Activated T-cell treated with anti-CD3 and anti-CD28 coated beads, Interleukin-2, amount 50 U/mL, for 72 hours (primary cell): ENCODE results near the gene RPA1. TPM values are rescaled to one million over a fixed set of nuclear protein-coding genes. Genes with fewer than 3 reads are reported as not detected.

Experiments used
- ATAC-seq, 2 donors: fragments of 150-1000 bp; cut with Tn5 transposase; replicated peaks in 1 of 2; 2 replicates each; pipeline ENCODE4 v1.10.0; 2021; ENCODE audit warnings: moderate library complexity in 2 of 2, mild to moderate bottlenecking in 1 of 2
- DNase-seq, 2 donors: peaks; one replicate each; pipeline ENCODE4 v3.0.0; 2021 to 2022; ENCODE audit warnings: mixed read lengths in 1 of 2
- H3K27ac Mint-ChIP-seq: one replicate; pipeline ENCODE4 v1.8.0; 2022; ENCODE audit warnings: mild to moderate bottlenecking, moderate library complexity, mixed read lengths
- H3K27me3 Mint-ChIP-seq: one replicate; pipeline ENCODE4 v1.8.0; 2022; ENCODE audit warnings: low read depth, mixed read lengths
- H3K36me3 Mint-ChIP-seq, 2 donors: one replicate each; pipeline ENCODE4 v1.8.0; 2022; ENCODE audit warnings: mixed read lengths in 2 of 2, mild to moderate bottlenecking in 1 of 2; ENCODE audit not compliant: insufficient read depth in 2 of 2
- H3K4me1 Mint-ChIP-seq: one replicate; pipeline ENCODE4 v1.8.0; 2022; ENCODE audit warnings: low read depth, mixed read lengths
- H3K4me3 Mint-ChIP-seq, 2 donors: one replicate each; pipeline ENCODE4 v1.8.0; 2022; ENCODE audit warnings: mild to moderate bottlenecking in 2 of 2, mixed read lengths in 2 of 2, moderate library complexity in 2 of 2
- H3K9me3 Mint-ChIP-seq, 2 donors: one replicate each; pipeline ENCODE4 v1.8.0; 2022; ENCODE audit warnings: mixed read lengths in 2 of 2
- total RNA-seq, 2 donors: library from RNA; stranded (reverse); gene quantifications; one replicate each; pipeline ENCODE4 v1.2.3, GENCODE V29; 2022

The RPA1 gene
- total RNA-seq, 2 donors from 2014 or later: 178 to 211 TPM

- no peak overlapping the region for H3K4me3 Mint-ChIP-seq
- H3K4me1 Mint-ChIP-seq: no peaks in the 10 kb centered on the region
- ATAC-seq (no peak), DNase-seq (no peak)
- H3K36me3 Mint-ChIP-seq: no peaks in the 10 kb centered on the region
- no peaks in the 10 kb centered on the region for H3K27me3 Mint-ChIP-seq
- H3K27ac Mint-ChIP-seq: no peak overlapping the region
- no peaks in the 10 kb centered on the region for H3K9me3 Mint-ChIP-seq
Observed at GRCh38 chr17:1931844-1932579, 102.2 kb downstream of the RPA1 start.

GRCh38 chr17:1933875-1934715, 104.3 kb downstream of the RPA1 start:
- Mint-ChIP-seq H3K27ac (no peak overlapping the region), H3K36me3 (no peaks in the 10 kb centered on the region), H3K4me1 (no peaks in the 10 kb centered on the region), H3K9me3 (no peaks in the 10 kb centered on the region), H3K27me3 (no peaks in the 10 kb centered on the region), H3K4me3 (no peak overlapping the region)
- ATAC-seq (no peak), DNase-seq (no peak)

- no peaks in the 10 kb centered on the region for H3K36me3 Mint-ChIP-seq
- no peaks in the 10 kb centered on the region for H3K4me1 Mint-ChIP-seq
- ATAC-seq (no peak), DNase-seq (no peak)
- H3K27ac Mint-ChIP-seq: no peak overlapping the region
- H3K27me3 Mint-ChIP-seq: no peaks in the 10 kb centered on the region
- H3K4me3 Mint-ChIP-seq: no peak overlapping the region
- no peaks in the 10 kb centered on the region for H3K9me3 Mint-ChIP-seq
Observed at GRCh38 chr17:1934901-1935300, 105.1 kb downstream of the RPA1 start.

GRCh38 chr17:1936766-1937165, 107.0 kb downstream of the RPA1 start:
- ATAC-seq (no peak), DNase-seq (no peak)
- Mint-ChIP-seq H3K4me3 (no peak overlapping the region), H3K27ac (no peak overlapping the region), H3K36me3 (no peaks in the 10 kb centered on the region), H3K9me3 (no peaks in the 10 kb centered on the region), H3K4me1 (no peaks in the 10 kb centered on the region), H3K27me3 (no peaks in the 10 kb centered on the region)

GRCh38 chr17:1937461-1937860, 107.7 kb downstream of the RPA1 start:
- Mint-ChIP-seq H3K4me3 (no peak overlapping the region), H3K27me3 (no peaks in the 10 kb centered on the region), H3K9me3 (no peaks in the 10 kb centered on the region), H3K27ac (no peak overlapping the region), H3K36me3 (no peaks in the 10 kb centered on the region), H3K4me1 (no peaks in the 10 kb centered on the region)
- DNase-seq (no peak), ATAC-seq (no peak)

GRCh38 chr17:1939981-1940809, 110.4 kb downstream of the RPA1 start:
- Mint-ChIP-seq H3K27ac (no peak overlapping the region), H3K4me1 (no peaks in the 10 kb centered on the region), H3K4me3 (no peak overlapping the region), H3K36me3 (no peaks in the 10 kb centered on the region), H3K27me3 (no peaks in the 10 kb centered on the region), H3K9me3 (no peaks in the 10 kb centered on the region)
- no peak for DNase-seq
- no peak for ATAC-seq

- ATAC-seq (no peak), DNase-seq (no peak)
- Mint-ChIP-seq H3K27me3 (no peaks in the 10 kb centered on the region), H3K36me3 (no peaks in the 10 kb centered on the region), H3K27ac (no peak overlapping the region), H3K9me3 (no peaks in the 10 kb centered on the region), H3K4me3 (no peak overlapping the region), H3K4me1 (no peaks in the 10 kb centered on the region)
Observed at GRCh38 chr17:1940810-1941185, 111.0 kb downstream of the RPA1 start.

GRCh38 chr17:1941272-1942065, 111.7 kb downstream of the RPA1 start:
- H3K4me1 Mint-ChIP-seq: no peaks in the 10 kb centered on the region
- ATAC-seq (no peak), DNase-seq (no peak)
- H3K4me3 Mint-ChIP-seq: no peak overlapping the region
- H3K27ac Mint-ChIP-seq: no peak overlapping the region
- no peaks in the 10 kb centered on the region for H3K9me3 Mint-ChIP-seq
- H3K27me3 Mint-ChIP-seq: no peaks in the 10 kb centered on the region
- H3K36me3 Mint-ChIP-seq: no peaks in the 10 kb centered on the region

- Mint-ChIP-seq H3K27ac (no peak overlapping the region), H3K4me3 (no peak overlapping the region), H3K36me3 (no peaks in the 10 kb centered on the region), H3K9me3 (no peaks in the 10 kb centered on the region), H3K27me3 (no peaks in the 10 kb centered on the region), H3K4me1 (no peaks in the 10 kb centered on the region)
- DNase-seq (no peak), ATAC-seq (no peak)
Observed at GRCh38 chr17:1942066-1942365, 112.2 kb downstream of the RPA1 start.

- H3K4me3 Mint-ChIP-seq: no peak overlapping the region
- no peaks in the 10 kb centered on the region for H3K9me3 Mint-ChIP-seq
- H3K36me3 Mint-ChIP-seq: no peaks in the 10 kb centered on the region
- no peak for ATAC-seq
- no peaks in the 10 kb centered on the region for H3K27me3 Mint-ChIP-seq
- DNase-seq: no peak
- no peak overlapping the region for H3K27ac Mint-ChIP-seq
- no peaks in the 10 kb centered on the region for H3K4me1 Mint-ChIP-seq
Observed at GRCh38 chr17:1942666-1943435, 113.0 kb downstream of the RPA1 start.

- Mint-ChIP-seq H3K4me1 (no peaks in the 10 kb centered on the region), H3K27me3 (no peaks in the 10 kb centered on the region), H3K36me3 (no peaks in the 10 kb centered on the region), H3K27ac (no peak overlapping the region), H3K4me3 (no peak overlapping the region), H3K9me3 (no peaks in the 10 kb centered on the region)
- no peak for ATAC-seq
- no peak for DNase-seq
Observed at GRCh38 chr17:1943436-1943831, 113.6 kb downstream of the RPA1 start.

GRCh38 chr17:1945621-1946020, 115.8 kb downstream of the RPA1 start:
- no peak overlapping the region for H3K4me3 Mint-ChIP-seq
- DNase-seq (no peak), ATAC-seq (no peak)
- no peaks in the 10 kb centered on the region for H3K36me3 Mint-ChIP-seq
- no peaks in the 10 kb centered on the region for H3K27me3 Mint-ChIP-seq
- H3K4me1 Mint-ChIP-seq: no peaks in the 10 kb centered on the region
- H3K9me3 Mint-ChIP-seq: no peaks in the 10 kb centered on the region
- H3K27ac Mint-ChIP-seq: no peak overlapping the region
